GM12874 (cell line): ENCODE data around the gene SSBP4.

Experiments
- CTCF ChIP-seq: IDR thresholded peaks from 2 replicates; pipeline ENCODE4 v1.5.1; 2011; ENCODE audit warnings: low read depth, mild to moderate bottlenecking, control low read depth, low read length, moderate library complexity; ENCODE audit not compliant: insufficient read depth

Gene SSBP4

DNA sequence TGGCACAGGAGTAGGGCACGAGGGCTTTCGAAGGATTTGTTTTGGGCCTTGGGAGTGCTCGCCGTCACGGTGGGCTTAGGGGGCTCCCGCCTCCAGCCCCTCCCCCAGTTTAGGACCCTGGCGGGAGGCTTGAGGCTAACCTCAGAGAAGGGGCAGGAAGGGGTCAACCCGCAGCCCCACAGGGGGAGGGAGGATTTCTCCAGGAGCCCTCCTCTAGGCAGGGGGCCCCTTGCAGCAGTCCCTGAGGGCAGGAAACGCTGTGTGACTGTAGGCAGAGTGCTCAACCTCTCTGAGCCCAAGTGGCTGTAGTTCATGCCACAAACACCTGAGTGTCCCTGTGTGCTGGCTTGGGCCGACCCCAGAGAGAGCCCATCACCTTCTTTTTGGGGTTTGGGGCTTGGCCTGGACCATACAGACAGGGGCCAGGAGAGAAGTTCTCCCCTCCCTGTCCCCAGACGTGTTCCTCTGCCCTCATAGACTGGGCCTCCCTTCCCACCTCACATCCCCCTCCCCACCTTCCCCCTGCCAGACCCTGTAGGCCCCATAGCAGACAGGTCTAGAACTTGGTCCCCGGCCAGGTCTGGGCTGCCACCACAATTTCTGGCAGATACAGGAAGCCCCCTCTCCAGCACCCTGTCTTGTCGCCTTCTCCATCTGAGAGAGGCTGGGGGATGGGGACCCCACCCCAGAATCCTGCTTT is 10.7 kb downstream of the SSBP4 start:
- no peak for TF ChIP-seq CTCF

GRCh38 chr19:18430417-18431144 is 11.4 kb downstream of the SSBP4 start:
- TF ChIP-seq CTCF, result no peak

- TF ChIP-seq CTCF, result no peak
Observed at GRCh38 chr19:18431351-18432197, 12.4 kb downstream of the SSBP4 start.

GRCh38 chr19:18432275-18433014 is 13.2 kb downstream of the SSBP4 start:
- no peak for TF ChIP-seq CTCF

DNA sequence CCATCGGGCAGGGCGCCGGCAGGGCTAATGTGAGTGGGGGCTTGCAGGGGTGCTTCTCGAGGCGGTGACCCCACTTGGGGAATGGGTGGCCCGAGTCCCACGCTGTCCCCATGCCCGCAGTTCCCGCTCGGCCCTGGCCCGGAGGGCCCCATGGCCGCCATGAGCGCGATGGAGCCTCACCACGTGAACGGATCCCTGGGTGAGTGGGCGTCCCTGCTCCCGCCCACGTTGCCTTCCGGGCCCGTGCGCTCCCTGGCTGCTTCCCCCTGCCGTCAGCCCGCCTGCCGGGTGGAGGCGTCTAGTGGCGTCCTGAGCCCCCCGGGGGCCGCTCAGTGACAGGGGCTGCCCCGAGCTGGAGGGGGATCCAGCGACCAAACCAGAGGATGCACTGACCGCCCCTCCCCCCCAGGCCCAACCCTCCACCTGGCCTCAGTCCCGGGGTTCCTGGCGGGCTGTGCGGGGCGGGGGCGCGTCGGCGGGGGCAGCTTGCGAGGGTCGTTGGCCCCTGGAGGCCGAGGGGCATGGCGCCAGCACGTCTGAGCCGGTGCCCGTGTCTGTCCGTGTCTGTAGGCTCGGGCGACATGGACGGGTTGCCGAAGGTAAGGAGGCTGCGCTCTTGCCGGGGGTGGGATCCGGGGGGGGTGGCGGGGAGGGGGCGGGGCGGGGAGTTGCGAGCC is 14.0 kb downstream of the SSBP4 start:
- TF ChIP-seq CTCF, result 0 out of 2 replicates have a peak, but pooled peaks have one; percentile 1

GRCh38 chr19:18433735-18434398 is 14.7 kb downstream of the SSBP4 start:
- TF ChIP-seq CTCF, result no peak
